ENCODE results near the gene EVA1B. TPM values are rescaled to one million over a fixed set of nuclear protein-coding genes. Genes with fewer than 3 reads are reported as not detected.

The EVA1B gene
- total RNA-seq, 1 experiment from 2014 or later, result 4.2 TPM

- no peak for DNase-seq (ENCODE audit: low spot score)
Measured at GRCh38 chr1:36346741-36347370, 23.4 kb upstream of the EVA1B start.

- DNase-seq (ENCODE audit: low spot score), result no peak
Measured at GRCh38 chr1:36345353-36345752, 21.9 kb upstream of the EVA1B start.

GRCh38 chr1:36344395-36344680, 20.9 kb upstream of the EVA1B start:
- DNase-seq (ENCODE audit: low spot score), result no peak

- no peak for DNase-seq (ENCODE audit: low spot score)
Measured at GRCh38 chr1:36343651-36344394, 20.4 kb upstream of the EVA1B start.

GRCh38 chr1:36342426-36343185, 19.2 kb upstream of the EVA1B start:
- no peak for DNase-seq (ENCODE audit: low spot score)

GRCh38 chr1:36341626-36342320, 18.3 kb upstream of the EVA1B start:
- no peak for DNase-seq (ENCODE audit: low spot score)

GRCh38 chr1:36339615-36340014, 16.2 kb upstream of the EVA1B start:
- no peak for DNase-seq (ENCODE audit: low spot score)

GRCh38 chr1:36339215-36339614, 15.8 kb upstream of the EVA1B start:
- DNase-seq (ENCODE audit: low spot score), result no peak

- no peak for DNase-seq (ENCODE audit: low spot score)
Measured at GRCh38 chr1:36337830-36338229, 14.4 kb upstream of the EVA1B start.

GRCh38 chr1:36330940-36331339, 7.5 kb upstream of the EVA1B start:
- no peak for DNase-seq (ENCODE audit: low spot score)

GRCh38 chr1:36329817-36330216, 6.4 kb upstream of the EVA1B start:
- DNase-seq (ENCODE audit: low spot score), result no peak

- no peak for DNase-seq (ENCODE audit: low spot score)
Measured at GRCh38 chr1:36328713-36329112, 5.3 kb upstream of the EVA1B start.

GRCh38 chr1:36328088-36328480, 4.6 kb upstream of the EVA1B start:
- DNase-seq (ENCODE audit: low spot score), result no peak

GRCh38 chr1:36327421-36328087, 4.1 kb upstream of the EVA1B start:
- DNase-seq (ENCODE audit: low spot score), result no peak

- no peak for DNase-seq (ENCODE audit: low spot score)
Measured at GRCh38 chr1:36326499-36326898, 3.1 kb upstream of the EVA1B start.

GRCh38 chr1:36324353-36324703, 883 bp upstream of the EVA1B start:
- no peak for DNase-seq (ENCODE audit: low spot score)

- DNase-seq (ENCODE audit: low spot score), result no peak
Measured at GRCh38 chr1:36322786-36323635, 434 bp downstream of the EVA1B start.

- no peak for DNase-seq (ENCODE audit: low spot score)
Measured at GRCh38 chr1:36322041-36322785, 1.2 kb downstream of the EVA1B start.

GRCh38 chr1:36321119-36321951, 2.1 kb downstream of the EVA1B start:
- DNase-seq (ENCODE audit: low spot score), result no peak

- no peak for DNase-seq (ENCODE audit: low spot score)
Measured at GRCh38 chr1:36320767-36321118, 2.7 kb downstream of the EVA1B start.
